DND-41 (cell line): ENCODE data around the gene DNAH14.
"Not testable (repeated sequence)": the region's sequence is repeated elsewhere in the genome, so short reads cannot be mapped to it uniquely, and the experiment has no call there.

ENCODE experiments used
- ATAC-seq: fragments of 200-7000 bp; cut with Tn5 transposase; 3 replicates; pipeline ENCODE4 v1.9.1; 2021; ENCODE audit warnings: low read depth; ENCODE audit not compliant: insufficient read depth
- DNase-seq: peaks from one replicate; pipeline ENCODE4 v3.0.0-alpha.2; 2020
- H2AFZ ChIP-seq: 2 replicates; pipeline ENCODE4 v1.6.0; 2012; ENCODE audit warnings: low read depth, low read length
- H3K27ac ChIP-seq: 2 replicates; pipeline ENCODE4 v1.5.1; 2012; ENCODE audit warnings: low read length, inconsistent platforms
- H3K27me3 ChIP-seq: fragments of 200-600 bp; sonication (generic); 2 replicates; pipeline ENCODE4 v1.6.0; 2012; ENCODE audit warnings: low read length, mild to moderate bottlenecking, inconsistent platforms; ENCODE audit not compliant: insufficient read depth, poor library complexity
- H3K36me3 ChIP-seq: 2 replicates; pipeline ENCODE4 v1.5.1; 2012; ENCODE audit warnings: low read length, inconsistent platforms; ENCODE audit not compliant: insufficient read depth
- H3K4me1 ChIP-seq: 2 replicates; pipeline ENCODE4 v1.5.1; 2012; ENCODE audit warnings: mild to moderate bottlenecking, low read length; ENCODE audit not compliant: insufficient read depth
- H3K4me2 ChIP-seq: 2 replicates; pipeline ENCODE4 v1.6.0; 2012; ENCODE audit warnings: mild to moderate bottlenecking, moderate library complexity, low read length, inconsistent platforms; ENCODE audit not compliant: insufficient read depth
- H3K4me3 ChIP-seq, 2 experiments: fragments of 200-600 bp in 1 of 2; shearing (Covaris generic) in 1 of 2; 2 replicates each; pipeline ENCODE4 v1.5.1; 2012 to 2016; ENCODE audit warnings: inconsistent platforms in 2 of 2, low read length in 2 of 2, mild to moderate bottlenecking in 2 of 2, low read depth in 1 of 2, moderate library complexity in 1 of 2
- H3K79me2 ChIP-seq: 2 replicates; pipeline ENCODE4 v1.6.0; 2012; ENCODE audit warnings: low read length, inconsistent platforms; ENCODE audit not compliant: insufficient read depth
- H3K9ac ChIP-seq: 2 replicates; pipeline ENCODE4 v1.6.0; 2012; ENCODE audit warnings: low read depth, mild to moderate bottlenecking, inconsistent platforms, low read length, moderate library complexity
- H3K9me3 ChIP-seq: 2 replicates; pipeline ENCODE4 v1.5.1; 2012; ENCODE audit warnings: low read length, moderate library complexity, mild to moderate bottlenecking, inconsistent platforms; ENCODE audit not compliant: insufficient read depth, severe bottlenecking
- H4K20me1 ChIP-seq: 2 replicates; pipeline ENCODE4 v1.6.0; 2012; ENCODE audit warnings: low read length; ENCODE audit not compliant: insufficient read depth
- CTCF ChIP-seq: IDR thresholded peaks from 2 replicates; pipeline ENCODE4 v1.5.1; 2012; ENCODE audit warnings: borderline replicate concordance, low read length, moderate library complexity, mild to moderate bottlenecking; ENCODE audit not compliant: poor library complexity, severe bottlenecking; ENCODE audit errors: extremely low read depth
- EZH2 ChIP-seq: IDR thresholded peaks from 3 replicates; pipeline ENCODE4 v1.6.1; 2012; ENCODE audit warnings: borderline replicate concordance, low read depth, mild to moderate bottlenecking, moderate library complexity, low read length, inconsistent platforms; ENCODE audit not compliant: severe bottlenecking

Gene DNAH14

GRCh38 chr1:225230483-225230882 lies 301.0 kb downstream of the DNAH14 start:
- Histone ChIP-seq H3K79me2 (no peaks in the 10 kb centered on the region), H3K9me3 (no peaks in the 10 kb centered on the region), H3K4me3 (no peak overlapping the region), H4K20me1 (no peaks in the 10 kb centered on the region), H3K9ac (no peak overlapping the region), H3K4me2 (no peak overlapping the region), H3K27me3 (no peaks in the 10 kb centered on the region), H3K4me1 (no peaks in the 10 kb centered on the region), H2AFZ (no peak overlapping the region), H3K36me3 (no peaks in the 10 kb centered on the region), H3K27ac (no peak overlapping the region)
- no peak for TF ChIP-seq CTCF
- no peak for TF ChIP-seq EZH2
- no peak for ATAC-seq
- DNase-seq = no peak

- H3K4me3 ChIP-seq, H3K27ac ChIP-seq, H3K9ac ChIP-seq, H3K4me1 ChIP-seq, H3K36me3 ChIP-seq, DNase-seq, H3K4me2 ChIP-seq, H3K27me3 ChIP-seq, H3K79me2 ChIP-seq, ATAC-seq, H4K20me1 ChIP-seq, H3K9me3 ChIP-seq, H2AFZ ChIP-seq: not testable (repeated sequence)
Observed at GRCh38 chr1:225232930-225233329, 303.5 kb downstream of the DNAH14 start.

GRCh38 chr1:225242611-225243010 lies 313.1 kb downstream of the DNAH14 start:
- Histone ChIP-seq H3K9ac (no peak overlapping the region), H3K4me2 (no peak overlapping the region), H3K9me3 (no peaks in the 10 kb centered on the region), H3K27ac (no peak overlapping the region), H4K20me1 (no peaks in the 10 kb centered on the region), H3K4me3 (no peak overlapping the region), H2AFZ (no peak overlapping the region), H3K79me2 (no peaks in the 10 kb centered on the region), H3K4me1 (no peaks in the 10 kb centered on the region), H3K36me3 (no peaks in the 10 kb centered on the region), H3K27me3 (no peaks in the 10 kb centered on the region)
- TF ChIP-seq CTCF (no peak), EZH2 (no peak)
- no peak for DNase-seq
- ATAC-seq = no peak

- no peak overlapping the region for H3K9ac ChIP-seq
- no peak overlapping the region for H3K4me3 ChIP-seq
- no peaks in the 10 kb centered on the region for H3K27me3 ChIP-seq
- H3K27ac ChIP-seq = no peak overlapping the region
- no peak overlapping the region for H3K4me2 ChIP-seq
- H3K9me3 ChIP-seq = no peaks in the 10 kb centered on the region
- no peak for TF ChIP-seq CTCF
- no peak for TF ChIP-seq EZH2
- DNase-seq (no peak), ATAC-seq (no peak)
- no peaks in the 10 kb centered on the region for H3K79me2 ChIP-seq
- H3K4me1 ChIP-seq = no peaks in the 10 kb centered on the region
- no peaks in the 10 kb centered on the region for H4K20me1 ChIP-seq
- H2AFZ ChIP-seq = no peak overlapping the region
- H3K36me3 ChIP-seq = no peaks in the 10 kb centered on the region
Observed at GRCh38 chr1:225250432-225250831, 321.0 kb downstream of the DNAH14 start.
